ENCODE data around the gene CDC5L.

GRCh38 chr6:44493132-44493531, 105.6 kb downstream of the CDC5L start:
- TF ChIP-seq CTCF (IDR thresholded peaks at IDR 0.05) (no peak), POLR2A (IDR thresholded peaks at IDR 0.05) (no peak), POLR2AphosphoS5 (IDR thresholded peaks at IDR 0.05; ENCODE audit: insufficient read depth in 1 of 2, low read depth in 1 of 2) (no peak)
